ENCODE data around the gene MRPL45. TPM values are rescaled to one million over a fixed set of nuclear protein-coding genes. Genes with fewer than 3 reads are reported as not detected.

Gene MRPL45
- total and polyA plus RNA-seq, 9 of the 15 experiments (the other 6 are each of a cell fraction or from before 2014, with no cell fraction given): 48.4 to 228 (median 76.8) TPM

DNA sequence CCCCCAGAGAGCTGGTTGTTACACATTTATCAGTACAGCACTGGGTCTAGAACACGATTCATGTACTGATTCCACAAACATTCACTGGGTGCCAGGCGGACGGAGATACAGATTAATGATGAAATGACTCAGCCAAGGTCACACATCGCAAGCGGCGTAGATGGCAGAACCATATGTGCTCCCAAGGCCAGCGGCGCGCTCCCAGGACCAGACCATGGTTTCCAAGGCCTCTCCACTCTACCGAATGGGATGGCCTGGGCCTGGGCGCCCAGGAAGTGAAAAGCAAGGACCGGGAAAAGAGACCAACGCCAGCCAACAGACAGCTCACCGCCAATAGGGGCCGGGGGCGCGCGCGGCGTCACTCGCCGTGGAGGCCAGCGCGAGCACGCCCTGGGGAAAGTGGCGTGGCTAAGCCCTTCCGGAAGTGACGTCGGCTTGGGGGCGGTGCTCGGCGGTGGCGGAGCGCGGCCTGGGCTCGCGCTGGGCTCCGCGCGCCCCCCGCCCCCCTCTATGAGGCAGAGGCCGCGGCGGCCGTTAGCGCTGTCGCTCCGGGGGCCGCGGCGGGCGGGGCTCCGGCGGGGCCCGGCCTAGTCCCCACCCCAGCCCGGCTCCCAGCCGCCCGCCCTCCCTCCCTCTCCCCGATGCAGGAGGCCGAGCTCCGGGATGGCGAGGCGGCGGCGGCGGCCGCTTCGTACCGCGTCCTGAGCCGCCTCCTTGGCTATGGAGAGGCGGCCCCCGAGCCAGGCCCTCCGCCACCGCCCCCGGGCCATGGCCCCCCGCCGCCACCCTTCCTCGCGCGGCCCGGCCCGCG, 54.6 kb downstream of the MRPL45 start, which contains the start of gene SOCS7 (continued):
- TF ChIP-seq, protein P1, sequence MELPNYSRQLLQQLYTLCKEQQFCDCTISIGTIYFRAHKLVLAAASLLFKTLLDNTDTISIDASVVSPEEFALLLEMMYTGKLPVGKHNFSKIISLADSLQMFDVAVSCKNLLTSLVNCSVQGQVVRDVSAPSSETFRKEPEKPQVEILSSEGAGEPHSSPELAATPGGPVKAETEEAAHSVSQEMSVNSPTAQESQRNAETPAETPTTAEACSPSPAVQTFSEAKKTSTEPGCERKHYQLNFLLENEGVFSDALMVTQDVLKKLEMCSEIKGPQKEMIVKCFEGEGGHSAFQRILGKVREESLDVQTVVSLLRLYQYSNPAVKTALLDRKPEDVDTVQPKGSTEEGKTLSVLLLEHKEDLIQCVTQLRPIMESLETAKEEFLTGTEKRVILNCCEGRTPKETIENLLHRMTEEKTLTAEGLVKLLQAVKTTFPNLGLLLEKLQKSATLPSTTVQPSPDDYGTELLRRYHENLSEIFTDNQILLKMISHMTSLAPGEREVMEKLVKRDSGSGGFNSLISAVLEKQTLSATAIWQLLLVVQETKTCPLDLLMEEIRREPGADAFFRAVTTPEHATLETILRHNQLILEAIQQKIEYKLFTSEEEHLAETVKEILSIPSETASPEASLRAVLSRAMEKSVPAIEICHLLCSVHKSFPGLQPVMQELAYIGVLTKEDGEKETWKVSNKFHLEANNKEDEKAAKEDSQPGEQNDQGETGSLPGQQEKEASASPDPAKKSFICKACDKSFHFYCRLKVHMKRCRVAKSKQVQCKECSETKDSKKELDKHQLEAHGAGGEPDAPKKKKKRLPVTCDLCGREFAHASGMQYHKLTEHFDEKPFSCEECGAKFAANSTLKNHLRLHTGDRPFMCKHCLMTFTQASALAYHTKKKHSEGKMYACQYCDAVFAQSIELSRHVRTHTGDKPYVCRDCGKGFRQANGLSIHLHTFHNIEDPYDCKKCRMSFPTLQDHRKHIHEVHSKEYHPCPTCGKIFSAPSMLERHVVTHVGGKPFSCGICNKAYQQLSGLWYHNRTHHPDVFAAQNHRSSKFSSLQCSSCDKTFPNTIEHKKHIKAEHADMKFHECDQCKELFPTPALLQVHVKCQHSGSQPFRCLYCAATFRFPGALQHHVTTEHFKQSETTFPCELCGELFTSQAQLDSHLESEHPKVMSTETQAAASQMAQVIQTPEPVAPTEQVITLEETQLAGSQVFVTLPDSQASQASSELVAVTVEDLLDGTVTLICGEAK (IDR thresholded peaks at IDR 0.05): peak; percentile 76
- TF ChIP-seq, protein P1 (CRISPR knock-in tag; IDR thresholded peaks at IDR 0.05): no peak
- peak; percentile 45; the same call in 1 of the 2 replicates for TF ChIP-seq NR2C1 (IDR thresholded peaks at IDR 0.05)
- TF ChIP-seq NR2C1 (tag; IDR thresholded peaks at IDR 0.05): peak; percentile 64
- TF ChIP-seq, protein P2, sequence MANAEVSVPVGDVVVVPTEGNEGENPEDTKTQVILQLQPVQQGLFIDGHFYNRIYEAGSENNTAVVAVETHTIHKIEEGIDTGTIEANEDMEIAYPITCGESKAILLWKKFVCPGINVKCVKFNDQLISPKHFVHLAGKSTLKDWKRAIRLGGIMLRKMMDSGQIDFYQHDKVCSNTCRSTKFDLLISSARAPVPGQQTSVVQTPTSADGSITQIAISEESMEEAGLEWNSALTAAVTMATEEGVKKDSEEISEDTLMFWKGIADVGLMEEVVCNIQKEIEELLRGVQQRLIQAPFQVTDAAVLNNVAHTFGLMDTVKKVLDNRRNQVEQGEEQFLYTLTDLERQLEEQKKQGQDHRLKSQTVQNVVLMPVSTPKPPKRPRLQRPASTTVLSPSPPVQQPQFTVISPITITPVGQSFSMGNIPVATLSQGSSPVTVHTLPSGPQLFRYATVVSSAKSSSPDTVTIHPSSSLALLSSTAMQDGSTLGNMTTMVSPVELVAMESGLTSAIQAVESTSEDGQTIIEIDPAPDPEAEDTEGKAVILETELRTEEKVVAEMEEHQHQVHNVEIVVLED (CRISPR knock-in tag; IDR thresholded peaks at IDR 0.05): peak; percentile 89
- no peak for TF ChIP-seq LARP7 (IDR thresholded peaks at IDR 0.05)
- peak; percentile 90 for TF ChIP-seq SUPT5H (IDR thresholded peaks at IDR 0.05)
- TF ChIP-seq KDM5B (IDR thresholded peaks at IDR 0.05; ENCODE audit: insufficient replicate concordance, low read depth, low read length): peak; percentile 80
- no peak for TF ChIP-seq CHCHD3 (CRISPR knock-in tag; IDR thresholded peaks at IDR 0.05)
- TF ChIP-seq ZNF408 (CRISPR knock-in tag; IDR thresholded peaks at IDR 0.05; ENCODE audit: low read depth): no peak
- TF ChIP-seq RFX7 (CRISPR knock-in tag; IDR thresholded peaks at IDR 0.05): no peak
- no peak for TF ChIP-seq EHMT2 (IDR thresholded peaks at IDR 0.05)
- TF ChIP-seq, protein P3, sequence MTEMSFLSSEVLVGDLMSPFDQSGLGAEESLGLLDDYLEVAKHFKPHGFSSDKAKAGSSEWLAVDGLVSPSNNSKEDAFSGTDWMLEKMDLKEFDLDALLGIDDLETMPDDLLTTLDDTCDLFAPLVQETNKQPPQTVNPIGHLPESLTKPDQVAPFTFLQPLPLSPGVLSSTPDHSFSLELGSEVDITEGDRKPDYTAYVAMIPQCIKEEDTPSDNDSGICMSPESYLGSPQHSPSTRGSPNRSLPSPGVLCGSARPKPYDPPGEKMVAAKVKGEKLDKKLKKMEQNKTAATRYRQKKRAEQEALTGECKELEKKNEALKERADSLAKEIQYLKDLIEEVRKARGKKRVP (CRISPR knock-in tag; IDR thresholded peaks at IDR 0.05): no peak
- TF ChIP-seq SP2 (IDR thresholded peaks at IDR 0.05; ENCODE audit: extremely low read depth, low read depth, low read length, poor library complexity, severe bottlenecking): no peak
- no peak for TF ChIP-seq TAF15 (IDR thresholded peaks at IDR 0.05; ENCODE audit: low read depth, low read length)

All from K562 (cell line).